DMS53 treated with DMSO at 0.1 percent for 48 hours (cell line): Measurements from ENCODE around the gene ZNF581.
A peak's percentile ranks its signal among the peaks of the same experiment; 100 is the strongest.

ENCODE experiments used
- DNase-seq: peaks from one replicate; lab custom pipeline; 2025; ENCODE audit not compliant: unreplicated experiment; lab: John Stamatoyannopoulos, UW

Gene ZNF581

DNA sequence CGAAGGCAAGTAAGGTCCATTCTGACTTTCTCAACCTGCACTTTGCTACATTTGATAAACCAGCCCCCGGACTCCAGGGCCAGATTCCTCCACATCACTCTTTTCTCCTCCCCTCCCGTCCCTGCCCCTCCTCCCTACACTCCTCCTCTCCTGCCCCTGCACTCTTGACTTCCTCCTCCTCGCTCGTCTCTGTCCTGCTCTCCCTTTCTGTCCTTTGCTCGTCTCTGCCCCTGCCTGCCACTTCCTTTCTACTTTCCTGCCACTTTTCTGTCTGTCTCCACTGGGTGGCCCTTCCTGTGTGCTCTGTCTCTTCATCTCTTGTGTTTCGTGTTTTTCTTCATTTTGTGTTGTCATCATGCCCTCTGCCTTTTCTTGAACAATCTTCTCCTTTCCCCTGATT, 18.4 kb downstream of the ZNF581 start:
- DNase-seq, result no peak

DNA sequence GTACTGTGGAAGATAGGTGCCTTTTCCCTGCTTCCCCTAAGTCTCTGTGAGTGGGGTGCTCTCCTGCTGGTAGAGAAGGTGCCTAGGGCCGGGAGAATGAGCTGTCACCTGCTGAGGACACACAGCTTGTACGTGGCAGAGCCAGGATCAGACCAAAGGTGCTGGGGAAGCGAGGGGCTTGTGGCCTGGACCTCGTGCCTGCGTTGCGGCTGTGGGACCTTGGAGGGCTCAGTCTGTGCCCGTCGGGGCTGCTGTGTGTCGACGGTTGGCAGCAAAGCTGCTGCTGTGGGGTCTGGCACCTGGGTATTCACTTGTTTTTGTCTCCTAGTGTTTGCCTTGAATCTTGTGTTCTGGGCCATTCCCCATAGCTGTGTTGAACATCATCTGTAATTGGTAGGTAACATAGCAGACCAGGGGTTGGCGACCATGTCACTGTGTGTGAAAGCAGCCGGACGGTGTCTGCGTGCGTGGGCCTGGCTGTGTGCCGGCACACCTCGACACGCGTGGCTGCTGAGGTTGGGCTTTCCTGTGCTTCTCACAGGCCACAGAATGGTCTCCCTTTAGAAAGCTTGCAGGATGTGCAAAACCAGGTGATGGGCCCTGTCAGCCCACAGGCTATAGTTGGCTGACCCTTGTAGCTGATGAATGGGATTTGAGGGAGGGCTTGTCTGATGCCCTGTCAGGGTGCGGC, 20.5 kb downstream of the ZNF581 start:
- no peak for DNase-seq

DNA sequence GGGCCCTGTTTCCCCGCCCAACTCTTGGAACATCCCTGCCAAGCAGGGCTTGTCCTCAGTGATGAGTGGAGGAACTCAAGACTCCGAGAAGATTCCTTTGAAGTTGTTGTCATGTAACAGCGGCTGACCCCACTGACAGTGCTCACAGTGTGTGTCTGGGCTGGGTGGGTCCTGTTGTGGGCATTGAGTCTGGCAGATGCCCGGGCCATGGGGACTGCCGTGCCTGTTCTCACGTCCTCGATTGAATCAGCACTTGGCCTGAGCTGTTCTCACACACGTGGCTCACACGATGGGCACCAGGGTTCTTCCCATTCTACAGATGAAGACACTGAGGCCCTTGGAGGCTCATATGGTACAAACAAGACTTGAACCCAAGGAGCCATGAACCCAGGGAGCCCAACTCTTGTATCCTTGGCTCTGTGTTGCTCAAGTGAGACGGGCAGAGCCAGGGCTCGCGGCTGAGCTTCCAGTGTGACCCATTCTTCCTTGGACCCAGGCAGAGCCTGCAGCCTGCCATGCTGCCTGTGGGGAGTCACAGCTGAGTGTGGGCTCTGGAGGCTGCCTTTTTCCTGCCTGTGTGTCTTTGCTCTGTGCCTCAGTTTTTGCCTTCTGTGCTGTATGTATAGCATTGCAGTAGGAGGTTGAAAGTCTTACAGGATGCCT, 23.0 kb downstream of the ZNF581 start:
- no peak for DNase-seq

GRCh38 chr19:55667006-55667381, 23.5 kb downstream of the ZNF581 start:
- no peak for DNase-seq

DNA sequence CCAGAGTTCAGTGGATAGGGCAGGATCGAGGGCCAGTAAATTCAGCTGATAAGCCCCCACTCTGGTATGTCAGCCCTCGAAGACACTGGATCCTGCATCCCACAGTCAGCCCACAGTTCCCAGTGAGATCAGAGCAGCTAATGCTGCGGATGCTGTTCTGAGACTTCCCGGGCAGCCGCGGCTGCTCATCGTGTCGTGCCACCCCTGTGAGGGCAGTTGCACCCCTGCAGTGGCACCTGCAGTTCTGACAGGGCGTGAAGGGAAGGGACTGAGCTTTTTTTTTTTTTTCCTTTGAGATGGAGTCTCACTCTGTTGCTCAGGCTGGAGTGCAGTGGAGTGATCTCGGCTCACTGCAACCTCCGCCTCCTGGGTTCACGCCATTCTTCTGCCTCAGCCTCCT, 24.1 kb downstream of the ZNF581 start:
- no peak for DNase-seq

GRCh38 chr19:55667958-55668357, 24.5 kb downstream of the ZNF581 start:
- no peak for DNase-seq

GRCh38 chr19:55668603-55669348, 25.3 kb downstream of the ZNF581 start:
- DNase-seq, result no peak

DNA sequence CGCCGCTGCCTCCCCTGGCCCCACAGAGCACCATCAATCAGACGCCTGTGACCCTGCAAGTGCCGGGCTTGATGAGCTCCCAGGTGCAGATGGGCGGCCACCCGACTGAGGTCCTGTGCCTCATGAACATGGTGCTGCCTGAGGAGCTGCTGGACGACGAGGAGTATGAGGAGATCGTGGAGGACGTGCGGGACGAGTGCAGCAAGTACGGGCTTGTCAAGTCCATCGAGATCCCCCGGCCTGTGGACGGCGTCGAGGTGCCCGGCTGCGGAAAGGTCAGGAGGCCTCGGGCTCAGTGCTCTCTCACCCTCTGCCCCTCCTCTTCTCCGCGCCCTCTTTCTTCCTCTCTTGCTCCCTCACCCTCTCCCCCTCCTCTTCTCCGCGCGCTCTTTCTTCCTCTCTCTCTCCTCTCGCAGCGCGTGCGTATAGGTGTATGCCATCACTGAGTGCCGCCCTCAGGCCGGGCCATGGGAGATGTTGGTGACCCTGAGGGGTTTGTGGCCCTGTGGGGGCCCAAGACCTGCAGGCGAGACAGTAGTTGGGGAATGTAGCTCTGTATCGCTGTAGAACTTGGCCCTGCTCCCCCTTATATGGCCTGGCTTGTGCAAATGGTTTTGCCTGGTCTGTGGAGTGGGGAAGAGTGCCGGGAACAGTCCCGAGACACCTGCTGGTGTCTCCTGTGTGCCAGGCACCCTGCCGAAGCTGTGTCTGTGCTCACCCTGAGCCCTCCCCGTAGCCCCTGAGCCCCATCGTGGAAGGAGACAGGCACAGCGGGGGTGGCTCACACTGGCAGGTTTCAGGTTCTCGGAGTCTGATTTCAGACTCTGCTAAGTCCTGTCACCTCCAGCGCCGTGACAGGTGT, 26.2 kb downstream of the ZNF581 start:
- DNase-seq, result no peak

DNA sequence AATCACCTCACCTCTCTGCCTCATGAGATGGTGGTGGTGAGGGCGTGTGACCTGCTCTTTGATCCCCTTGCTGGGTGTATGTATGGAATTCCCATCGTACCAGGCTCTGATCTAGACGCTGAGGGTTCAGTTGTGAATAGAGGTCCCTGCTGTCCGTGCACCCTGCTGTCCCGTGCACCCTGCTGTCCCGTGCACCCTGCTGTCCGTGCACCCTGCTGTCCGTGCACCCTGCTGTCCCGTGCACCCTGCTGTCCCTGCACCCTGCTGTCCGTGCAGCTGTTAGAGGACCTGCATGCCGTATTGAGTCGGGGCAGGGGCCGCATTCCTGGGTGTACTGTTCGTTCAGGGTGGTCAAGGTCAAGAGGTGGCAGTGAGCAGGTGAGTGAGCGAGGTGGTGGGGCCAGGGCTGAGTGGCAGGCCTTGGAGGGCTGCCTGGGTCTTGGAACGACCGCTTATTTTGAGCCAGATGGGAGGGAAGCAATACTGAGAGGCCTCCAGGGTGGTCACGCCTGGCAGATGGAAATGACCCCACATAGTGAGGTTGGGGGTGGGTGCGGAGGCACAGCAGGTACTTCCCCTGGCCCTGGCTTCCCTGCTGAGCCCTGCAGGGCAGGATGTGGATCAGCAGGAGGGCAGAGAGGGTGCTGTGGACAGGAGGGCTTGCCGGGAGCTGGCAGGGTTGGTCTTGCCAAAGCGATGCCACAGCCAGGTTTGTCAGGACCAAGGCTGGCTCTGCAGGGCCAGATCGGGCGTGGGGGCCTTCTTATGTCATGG, 27.0 kb downstream of the ZNF581 start:
- no peak for DNase-seq

- DNase-seq, result no peak
Measured at GRCh38 chr19:55671054-55671378, 27.6 kb downstream of the ZNF581 start.

GRCh38 chr19:55672418-55672817, 29.0 kb downstream of the ZNF581 start:
- no peak for DNase-seq

GRCh38 chr19:55673465-55673864, 30.0 kb downstream of the ZNF581 start:
- DNase-seq, result no peak

DNA sequence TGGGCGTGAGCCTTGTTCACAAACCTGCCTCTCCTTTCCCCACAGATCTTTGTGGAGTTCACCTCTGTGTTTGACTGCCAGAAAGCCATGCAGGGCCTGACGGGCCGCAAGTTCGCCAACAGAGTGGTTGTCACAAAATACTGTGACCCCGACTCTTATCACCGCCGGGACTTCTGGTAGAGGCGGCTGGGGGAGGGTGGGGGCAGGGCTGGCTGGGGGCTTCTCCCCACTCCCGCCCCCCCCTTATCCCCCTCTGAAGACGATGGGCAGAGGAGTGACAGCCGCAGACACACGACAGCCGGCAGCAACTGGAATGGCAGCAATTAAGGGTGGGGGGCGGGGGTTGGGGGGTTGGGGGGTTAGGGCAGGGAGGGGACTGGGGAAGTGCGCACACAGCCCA, 30.4 kb downstream of the ZNF581 start:
- no peak for DNase-seq

GRCh38 chr19:55674459-55674840, 31.0 kb downstream of the ZNF581 start:
- DNase-seq, result no peak

GRCh38 chr19:55674841-55675660, 31.6 kb downstream of the ZNF581 start, which contains the start of gene EPN1:
TSS of gene EPN1 (plus strand) at chr19:55675226. CDS start at chr19:55678628, 3,402 bp downstream.
- peak; percentile 90 for DNase-seq

DNA sequence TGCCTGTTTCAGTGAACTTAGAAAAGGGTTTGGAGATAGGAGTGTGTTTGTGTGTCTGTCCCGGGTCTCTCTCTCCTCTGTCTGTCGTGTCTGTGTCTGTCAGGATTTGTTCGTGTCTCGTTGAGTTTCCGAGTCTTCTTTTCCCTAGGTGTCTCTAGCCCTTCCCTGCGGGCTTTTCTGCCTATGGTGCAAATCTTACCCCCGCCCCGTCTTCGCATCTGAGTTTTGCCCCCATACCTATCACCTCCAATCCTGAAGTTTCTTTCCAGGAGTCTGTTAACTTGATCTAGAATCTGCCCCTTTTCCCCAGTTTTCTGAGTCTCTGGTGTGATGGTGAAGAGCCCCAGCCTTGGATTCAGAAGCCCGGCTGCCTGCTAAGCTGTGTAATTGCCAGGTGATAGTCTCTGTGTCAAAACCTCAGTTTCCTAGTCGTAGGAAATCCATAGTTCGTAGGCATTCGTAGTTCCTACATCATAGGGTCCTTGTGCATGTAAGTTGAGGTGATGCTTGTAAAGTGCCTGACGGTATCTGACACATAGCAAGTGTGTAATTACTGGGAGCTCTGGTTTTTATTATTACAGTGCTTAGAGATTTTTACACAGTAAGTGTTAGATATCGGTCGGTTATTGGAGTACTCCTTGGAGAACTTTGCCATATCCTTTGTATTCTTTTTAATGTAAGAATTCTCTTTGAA, 32.4 kb downstream of the ZNF581 start:
- DNase-seq, result no peak

DNA sequence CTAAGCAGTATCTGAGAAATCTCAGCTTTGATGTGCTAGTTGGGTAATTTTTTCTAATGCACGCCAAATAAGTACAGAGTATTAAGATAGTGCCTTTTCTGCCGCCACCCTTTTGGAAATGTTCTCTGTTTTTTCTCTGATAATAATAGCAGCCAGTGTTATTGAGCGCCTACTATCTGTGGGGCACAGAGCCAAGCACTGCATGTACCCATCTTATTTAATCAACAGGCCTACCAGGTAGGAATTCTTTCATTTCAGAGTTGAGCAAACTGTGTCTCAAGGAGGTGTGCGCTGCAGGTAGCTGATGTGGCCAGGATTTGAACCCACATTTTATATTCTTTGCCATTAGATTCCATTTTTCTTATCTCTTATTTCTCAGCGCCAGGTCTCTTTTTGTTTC, 32.9 kb downstream of the ZNF581 start:
- DNase-seq, result no peak

GRCh38 chr19:55676889-55677505, 33.5 kb downstream of the ZNF581 start:
- DNase-seq, result no peak

DNA sequence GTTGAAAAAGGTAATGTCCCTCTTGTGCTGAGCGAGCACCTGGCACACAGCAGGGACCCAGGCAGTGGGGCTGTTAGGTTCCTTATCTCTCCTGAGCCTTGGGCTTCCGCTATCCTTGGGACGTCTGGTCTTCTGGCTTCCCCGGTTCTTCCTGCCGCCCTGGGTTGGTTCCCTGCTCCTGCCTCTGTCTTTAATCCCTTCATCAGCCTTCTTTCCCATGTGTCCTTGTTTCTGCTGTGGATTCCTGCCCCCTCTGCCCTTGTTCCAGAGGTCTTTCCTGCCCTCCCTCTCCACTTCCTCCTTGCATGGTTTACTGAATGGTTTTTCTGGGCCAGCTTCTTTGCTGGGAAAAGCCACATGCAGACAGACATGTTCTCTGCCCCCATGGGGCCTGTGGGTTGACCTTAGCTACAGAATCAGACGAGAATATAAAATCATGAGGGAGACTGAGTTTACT, 34.2 kb downstream of the ZNF581 start:
- no peak for DNase-seq
